Activated T-cell treated with anti-CD3 and anti-CD28 coated beads, Interleukin-2, amount 50 U/mL, for 24 hours (primary cell): Measurements from ENCODE around the gene LYZL1.
"Not testable (repeated sequence)": the region's sequence is repeated elsewhere in the genome, so short reads cannot be mapped to it uniquely, and the experiment has no call there.

Experiments
- DNase-seq: peaks from one replicate; pipeline ENCODE4 v3.0.0-alpha.2; 2020
- H3K27ac Mint-ChIP-seq: 2 replicates; pipeline ENCODE4 v1.8.0; 2020; ENCODE audit warnings: mild to moderate bottlenecking, mixed read lengths
- H3K27me3 Mint-ChIP-seq: 2 replicates; pipeline ENCODE4 v1.8.0; 2020; ENCODE audit warnings: mixed read lengths
- H3K36me3 Mint-ChIP-seq: 2 replicates; pipeline ENCODE4 v1.8.0; 2020; ENCODE audit warnings: low read depth, mixed read lengths
- H3K4me1 Mint-ChIP-seq: 2 replicates; pipeline ENCODE4 v1.8.0; 2020; ENCODE audit warnings: low read depth, mixed read lengths
- H3K4me3 Mint-ChIP-seq: 2 replicates; pipeline ENCODE4 v1.8.0; 2020; ENCODE audit warnings: mild to moderate bottlenecking, moderate library complexity, mixed read lengths
- H3K9me3 Mint-ChIP-seq: 2 replicates; pipeline ENCODE4 v1.8.0; 2020; ENCODE audit warnings: mixed read lengths

The LYZL1 gene

DNA sequence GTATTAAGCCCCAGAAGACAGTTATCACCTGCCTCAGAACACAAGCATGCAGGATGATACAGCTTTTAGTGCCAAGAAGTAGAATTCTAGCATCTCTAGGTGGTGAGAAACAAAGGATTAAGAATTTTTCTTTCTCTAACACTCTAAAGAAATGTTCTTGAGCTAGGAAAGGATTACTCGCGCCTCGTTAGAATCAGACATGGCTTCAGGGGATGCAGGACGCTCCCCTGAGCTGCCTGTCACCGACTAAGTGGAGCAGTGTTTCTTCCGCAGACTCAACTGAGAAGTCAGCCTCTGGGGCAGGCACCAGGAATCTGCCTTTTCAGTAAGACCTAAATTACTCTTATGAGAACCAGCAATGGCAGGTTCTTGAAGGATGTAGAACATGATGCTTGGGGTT lies at the start of gene LYZL1:
Gene LYZL1, plus strand, starts transcription at position 165 of the 400 bp plus-strand sequence. CDS start 2,798 bp downstream, outside the sequence.
- H3K27ac Mint-ChIP-seq, DNase-seq, H3K4me1 Mint-ChIP-seq, H3K9me3 Mint-ChIP-seq, H3K4me3 Mint-ChIP-seq, H3K36me3 Mint-ChIP-seq: not testable (repeated sequence)
- H3K27me3 Mint-ChIP-seq = peaks cover 37% of the 10 kb centered on the region

DNA sequence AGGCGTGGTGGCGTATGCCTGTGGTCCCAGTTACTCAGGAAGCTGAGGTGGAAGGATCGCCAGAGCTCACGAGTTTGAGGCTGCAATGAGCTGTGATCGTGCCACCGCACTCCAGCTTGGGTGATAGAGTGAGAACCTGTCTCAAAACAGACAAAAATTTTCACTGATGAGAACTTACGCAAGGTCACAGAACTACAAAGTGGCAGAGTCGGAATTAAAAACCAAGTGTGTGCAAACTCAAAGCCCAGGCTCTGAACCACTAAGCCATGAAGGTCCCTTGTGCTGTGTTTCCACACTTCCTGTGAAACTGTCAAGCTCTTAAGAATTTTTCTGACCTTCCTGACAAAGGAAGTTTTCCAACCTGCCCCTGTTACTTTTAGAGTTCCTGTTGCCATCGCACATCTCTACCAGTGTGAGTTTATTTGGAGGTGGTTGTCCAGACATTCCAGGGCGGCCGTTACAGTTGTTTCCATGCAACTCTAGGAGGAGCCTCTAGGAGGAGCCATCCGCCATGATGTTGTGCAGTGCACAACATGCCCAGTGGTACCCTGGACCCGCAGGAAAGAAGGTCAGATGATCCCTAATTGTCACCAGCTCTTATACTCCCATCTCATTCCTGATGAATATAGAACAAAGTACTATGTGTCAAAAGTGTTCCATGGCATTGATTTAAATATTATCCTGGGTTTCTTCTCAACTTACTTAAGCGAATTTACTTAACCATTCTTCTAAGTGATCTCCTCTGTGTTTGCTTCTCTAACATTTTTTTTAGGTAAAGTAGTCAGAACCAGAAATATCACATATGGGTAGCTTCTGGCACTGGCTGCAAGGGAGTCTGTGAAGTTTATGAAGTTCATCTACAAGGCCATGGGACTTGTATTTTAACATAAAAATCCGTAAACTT lies 49.0 kb upstream of the LYZL1 start:
- H3K27me3 Mint-ChIP-seq = peaks cover 14% of the 10 kb centered on the region
- no peaks in the 10 kb centered on the region for H3K4me1 Mint-ChIP-seq
- no peak for DNase-seq
- H3K27ac Mint-ChIP-seq = no peak overlapping the region
- H3K36me3 Mint-ChIP-seq = no peaks in the 10 kb centered on the region
- H3K4me3 Mint-ChIP-seq = no peak overlapping the region
- no peaks in the 10 kb centered on the region for H3K9me3 Mint-ChIP-seq

DNA sequence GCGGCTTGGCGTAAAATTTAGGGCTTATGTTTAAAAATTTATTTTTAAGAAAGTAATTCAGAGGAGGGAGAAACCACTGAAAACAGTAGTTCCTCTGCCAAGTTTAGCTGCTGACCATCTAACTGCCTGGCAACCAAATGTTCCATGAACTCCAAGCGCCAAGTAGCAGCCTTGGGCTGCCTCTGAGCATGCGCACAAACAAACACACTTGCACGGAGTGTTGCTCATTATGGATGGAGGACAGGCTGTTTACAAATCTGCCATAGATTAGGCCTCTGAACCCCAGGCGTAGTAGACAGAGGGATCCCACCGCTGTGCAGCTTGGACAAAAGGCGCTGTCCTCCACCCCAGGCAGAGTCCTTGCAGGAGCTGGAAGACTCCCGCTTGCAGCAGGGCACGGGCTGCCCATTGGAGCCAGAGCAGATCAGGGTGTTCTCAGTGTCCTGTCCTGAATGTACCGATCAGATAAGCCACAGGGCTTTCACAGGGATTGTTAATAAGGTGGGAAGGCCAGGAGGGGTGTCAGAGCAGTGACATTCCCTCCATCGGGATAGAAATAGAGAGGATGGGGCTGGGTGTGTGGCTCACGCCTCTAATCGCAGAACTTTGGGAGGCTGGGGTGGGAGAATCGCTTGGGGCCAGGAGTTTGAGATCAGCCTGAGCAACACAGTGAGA lies 47.7 kb upstream of the LYZL1 start:
- Mint-ChIP-seq H3K27ac (no peak overlapping the region), H3K9me3 (no peaks in the 10 kb centered on the region)

DNA sequence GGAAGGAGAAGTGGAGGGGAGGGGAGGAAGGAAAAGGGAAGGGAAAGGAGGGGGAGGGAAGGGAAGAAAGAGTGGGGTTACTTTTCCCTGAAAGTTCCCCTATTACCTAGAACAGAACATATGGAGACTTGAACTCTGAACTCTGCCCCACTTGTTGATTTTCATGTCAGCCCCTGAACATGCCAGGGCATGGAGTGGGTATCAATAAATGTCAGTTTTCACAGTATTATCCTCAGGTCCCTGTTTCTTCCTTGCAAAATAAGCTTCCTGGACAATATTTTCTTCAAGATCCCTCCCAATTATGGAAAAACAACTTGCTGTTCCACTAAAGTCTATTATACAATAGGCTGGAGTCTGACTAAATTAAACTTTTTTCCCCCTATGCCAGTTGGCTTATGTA lies 46.9 kb upstream of the LYZL1 start:
- Mint-ChIP-seq H3K27ac (no peak overlapping the region), H3K27me3 (peaks cover 21% of the 10 kb centered on the region), H3K9me3 (no peaks in the 10 kb centered on the region), H3K36me3 (no peaks in the 10 kb centered on the region), H3K4me3 (no peak overlapping the region), H3K4me1 (no peaks in the 10 kb centered on the region)
- DNase-seq = no peak

More for the DNA sequence above, 47.7 kb upstream of the LYZL1 start:
- Mint-ChIP-seq H3K4me1 (no peaks in the 10 kb centered on the region), H3K4me3 (no peak overlapping the region), H3K36me3 (no peaks in the 10 kb centered on the region), H3K27me3 (peaks cover 16% of the 10 kb centered on the region)
- DNase-seq = no peak

DNA sequence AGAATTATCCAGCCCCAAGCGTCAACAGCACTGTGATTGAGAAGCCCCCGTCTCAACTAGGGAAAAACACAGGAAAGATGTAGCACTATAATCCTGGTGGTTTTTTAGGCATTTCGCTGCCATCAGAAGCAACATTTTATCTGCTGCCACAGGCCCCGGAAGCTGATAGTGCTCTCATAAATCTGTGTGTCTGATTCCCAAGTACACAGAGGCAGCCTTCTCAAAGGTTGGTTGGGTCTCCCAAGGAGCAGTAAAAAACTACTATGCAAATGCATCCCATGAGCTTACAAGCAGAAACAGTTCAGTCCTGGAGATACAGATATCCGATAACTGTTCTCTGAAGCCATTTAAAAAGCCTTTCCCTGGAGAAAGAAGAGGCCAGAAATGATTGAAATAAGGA lies 45.8 kb upstream of the LYZL1 start:
- Mint-ChIP-seq H3K36me3 (no peaks in the 10 kb centered on the region), H3K4me1 (no peaks in the 10 kb centered on the region), H3K4me3 (no peak overlapping the region), H3K9me3 (no peaks in the 10 kb centered on the region), H3K27ac (no peak overlapping the region), H3K27me3 (peaks cover 22% of the 10 kb centered on the region)
- no peak for DNase-seq

DNA sequence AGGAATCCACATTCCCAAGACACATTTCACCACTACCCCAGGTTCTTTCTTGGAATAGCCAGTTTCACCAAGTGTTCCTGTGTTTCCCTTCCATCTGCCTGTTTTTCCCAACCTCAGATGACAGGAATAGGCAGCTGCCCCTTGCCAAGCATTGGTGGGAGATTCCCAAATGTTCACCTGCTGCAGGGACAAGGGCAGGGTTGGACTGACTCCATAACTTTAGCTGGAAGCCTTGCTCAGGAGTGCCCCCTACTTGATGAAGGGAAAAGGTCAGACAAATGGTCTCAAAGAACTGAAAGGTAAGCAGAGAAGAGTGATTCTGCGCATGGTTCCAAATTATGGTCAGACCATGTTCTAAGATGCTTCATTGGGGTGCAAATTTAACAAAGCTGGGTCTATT lies 45.1 kb upstream of the LYZL1 start:
- DNase-seq = no peak
- no peaks in the 10 kb centered on the region for H3K36me3 Mint-ChIP-seq

DNA sequence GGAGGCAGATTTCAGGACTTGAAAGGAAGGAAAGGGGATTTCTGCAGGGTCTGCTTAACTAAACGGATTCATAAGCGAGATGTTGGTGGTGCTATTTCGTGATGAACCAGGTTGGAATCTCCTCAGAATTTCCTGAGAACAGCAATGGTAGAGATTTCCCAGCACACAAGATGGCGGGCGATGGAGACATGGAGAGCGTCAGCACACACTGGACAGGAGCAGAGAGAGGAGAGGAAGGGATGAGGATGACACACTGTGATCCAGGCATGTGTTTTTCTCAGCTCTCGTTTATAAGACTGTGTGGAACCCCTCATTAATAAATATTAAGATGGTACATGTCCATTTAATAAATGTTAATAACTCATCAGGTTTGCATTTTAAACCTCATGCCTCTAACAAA lies 43.9 kb upstream of the LYZL1 start:
- peaks cover 27% of the 10 kb centered on the region for H3K27me3 Mint-ChIP-seq
- H3K36me3 Mint-ChIP-seq = no peaks in the 10 kb centered on the region
- no peak for DNase-seq
- no peak overlapping the region for H3K27ac Mint-ChIP-seq
- no peak overlapping the region for H3K4me3 Mint-ChIP-seq
- H3K4me1 Mint-ChIP-seq = no peaks in the 10 kb centered on the region
- no peaks in the 10 kb centered on the region for H3K9me3 Mint-ChIP-seq

More for the DNA sequence above, 45.1 kb upstream of the LYZL1 start:
- H3K27ac Mint-ChIP-seq = no peak overlapping the region
- no peaks in the 10 kb centered on the region for H3K9me3 Mint-ChIP-seq
- H3K27me3 Mint-ChIP-seq = peaks cover 22% of the 10 kb centered on the region
- no peaks in the 10 kb centered on the region for H3K4me1 Mint-ChIP-seq
- H3K4me3 Mint-ChIP-seq = no peak overlapping the region

DNA sequence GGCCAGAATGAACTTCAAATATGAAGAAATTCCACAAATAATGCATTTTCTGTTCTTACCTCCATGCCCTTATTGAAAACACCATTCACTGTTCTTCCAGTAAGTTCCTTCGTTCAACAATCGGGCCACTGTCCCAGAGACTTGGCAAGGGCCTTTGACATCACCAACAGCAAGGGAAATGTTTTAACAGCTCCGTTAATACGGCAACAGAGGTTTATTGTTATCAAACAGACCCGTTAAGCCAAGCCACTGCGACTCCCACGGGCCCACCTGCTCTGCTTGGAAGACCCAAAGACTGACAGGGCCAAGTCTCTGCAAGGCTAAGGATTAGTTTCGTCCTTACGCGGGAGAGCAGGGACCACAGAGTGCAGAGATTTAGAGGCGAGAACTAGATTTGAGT lies 43.4 kb upstream of the LYZL1 start:
- no peak for DNase-seq
- H3K9me3 Mint-ChIP-seq = no peaks in the 10 kb centered on the region

DNA sequence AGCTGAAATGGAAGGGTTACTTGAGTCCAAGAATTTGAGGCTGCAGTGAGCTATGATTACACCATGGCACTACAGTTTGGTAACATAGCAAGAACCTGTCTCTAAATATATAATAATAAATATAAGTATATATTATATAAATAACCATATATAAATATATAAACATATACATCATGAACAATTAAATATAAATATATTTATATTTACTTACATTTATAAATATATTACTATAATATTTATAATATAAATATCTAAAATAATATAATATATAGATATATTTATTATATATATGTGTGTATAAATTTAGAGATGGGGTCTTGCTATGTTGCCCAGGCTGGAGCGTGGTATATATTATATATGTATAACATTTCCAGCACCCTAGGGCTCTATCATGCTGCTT lies 42.4 kb upstream of the LYZL1 start:
- H3K9me3 Mint-ChIP-seq = no peaks in the 10 kb centered on the region
- H3K27ac Mint-ChIP-seq = no peak overlapping the region
- H3K36me3 Mint-ChIP-seq = no peaks in the 10 kb centered on the region
- no peak for DNase-seq
- H3K27me3 Mint-ChIP-seq = peaks cover 30% of the 10 kb centered on the region
- no peaks in the 10 kb centered on the region for H3K4me1 Mint-ChIP-seq
- H3K4me3 Mint-ChIP-seq = no peak overlapping the region

More for the DNA sequence above, 43.4 kb upstream of the LYZL1 start:
- H3K4me3 Mint-ChIP-seq = no peak overlapping the region
- H3K27me3 Mint-ChIP-seq = peaks cover 27% of the 10 kb centered on the region
- no peaks in the 10 kb centered on the region for H3K36me3 Mint-ChIP-seq
- no peaks in the 10 kb centered on the region for H3K4me1 Mint-ChIP-seq
- H3K27ac Mint-ChIP-seq = no peak overlapping the region

DNA sequence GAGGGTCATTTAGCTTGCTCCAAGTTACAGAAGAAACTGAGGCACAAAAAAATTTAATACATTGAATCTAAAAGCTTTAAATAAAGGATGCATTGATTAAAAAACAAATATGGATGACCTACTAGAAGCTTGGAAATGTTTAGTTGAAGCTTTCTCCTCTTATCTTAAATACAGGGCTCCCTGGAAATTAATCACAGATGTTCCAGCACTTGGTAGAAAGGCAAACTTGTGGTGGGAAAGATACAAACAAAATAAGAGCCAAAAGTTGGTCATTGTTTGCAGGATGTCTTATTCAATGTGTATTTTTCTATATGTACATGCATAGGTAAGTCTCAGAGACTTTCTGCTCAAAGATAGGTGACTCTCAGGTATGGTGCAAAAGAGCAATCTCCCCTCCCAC lies 40.7 kb upstream of the LYZL1 start:
- Mint-ChIP-seq H3K27ac (no peak overlapping the region), H3K4me1 (no peaks in the 10 kb centered on the region), H3K27me3 (peaks cover 39% of the 10 kb centered on the region), H3K36me3 (no peaks in the 10 kb centered on the region), H3K4me3 (no peak overlapping the region), H3K9me3 (no peaks in the 10 kb centered on the region)
- DNase-seq = no peak

DNA sequence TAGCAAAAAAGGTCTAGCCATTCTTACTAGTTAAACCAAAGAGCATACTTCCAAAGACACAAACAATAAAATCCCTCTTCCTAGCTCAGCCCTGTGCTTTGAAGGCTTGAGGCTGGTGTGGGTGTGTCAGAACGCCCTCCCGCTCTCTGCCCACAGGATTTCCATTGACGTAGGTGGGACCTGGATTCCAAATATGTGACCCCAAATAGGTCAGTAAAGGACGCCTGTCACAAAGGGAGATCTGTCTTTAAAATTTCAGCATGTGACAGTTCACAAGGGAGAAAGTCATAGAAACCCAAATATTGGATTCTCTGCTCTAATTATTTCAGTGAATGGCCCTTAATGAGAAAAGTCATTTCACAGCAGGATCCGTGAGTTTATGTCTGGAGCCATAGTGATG lies 39.9 kb upstream of the LYZL1 start:
- Mint-ChIP-seq H3K4me3 (no peak overlapping the region), H3K27me3 (peaks cover 40% of the 10 kb centered on the region), H3K9me3 (no peaks in the 10 kb centered on the region), H3K27ac (no peak overlapping the region), H3K36me3 (no peaks in the 10 kb centered on the region), H3K4me1 (no peaks in the 10 kb centered on the region)
- no peak for DNase-seq

DNA sequence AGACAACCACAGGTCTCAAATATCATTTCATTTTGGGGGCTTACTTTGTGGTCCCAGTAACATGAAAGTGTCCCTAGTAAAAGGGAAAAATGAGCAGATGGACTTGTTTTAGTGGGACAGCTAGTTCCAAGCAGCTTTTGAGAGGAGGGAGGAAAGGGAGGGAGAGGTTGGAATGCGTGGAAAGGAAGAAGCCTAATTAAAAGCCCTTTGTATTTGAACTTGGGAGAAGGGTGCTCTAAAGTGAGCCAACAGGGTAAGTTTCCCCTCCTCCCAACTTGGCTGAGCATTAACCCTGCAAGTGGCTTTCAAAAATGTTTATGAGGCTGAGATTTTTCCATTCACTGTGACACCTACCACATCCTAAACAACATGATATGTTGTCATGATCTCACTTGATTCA lies 38.8 kb upstream of the LYZL1 start:
- Mint-ChIP-seq H3K4me1 (no peaks in the 10 kb centered on the region), H3K4me3 (no peak overlapping the region), H3K36me3 (no peaks in the 10 kb centered on the region), H3K27ac (no peak overlapping the region), H3K9me3 (no peaks in the 10 kb centered on the region), H3K27me3 (peaks cover 41% of the 10 kb centered on the region)
- no peak for DNase-seq

DNA sequence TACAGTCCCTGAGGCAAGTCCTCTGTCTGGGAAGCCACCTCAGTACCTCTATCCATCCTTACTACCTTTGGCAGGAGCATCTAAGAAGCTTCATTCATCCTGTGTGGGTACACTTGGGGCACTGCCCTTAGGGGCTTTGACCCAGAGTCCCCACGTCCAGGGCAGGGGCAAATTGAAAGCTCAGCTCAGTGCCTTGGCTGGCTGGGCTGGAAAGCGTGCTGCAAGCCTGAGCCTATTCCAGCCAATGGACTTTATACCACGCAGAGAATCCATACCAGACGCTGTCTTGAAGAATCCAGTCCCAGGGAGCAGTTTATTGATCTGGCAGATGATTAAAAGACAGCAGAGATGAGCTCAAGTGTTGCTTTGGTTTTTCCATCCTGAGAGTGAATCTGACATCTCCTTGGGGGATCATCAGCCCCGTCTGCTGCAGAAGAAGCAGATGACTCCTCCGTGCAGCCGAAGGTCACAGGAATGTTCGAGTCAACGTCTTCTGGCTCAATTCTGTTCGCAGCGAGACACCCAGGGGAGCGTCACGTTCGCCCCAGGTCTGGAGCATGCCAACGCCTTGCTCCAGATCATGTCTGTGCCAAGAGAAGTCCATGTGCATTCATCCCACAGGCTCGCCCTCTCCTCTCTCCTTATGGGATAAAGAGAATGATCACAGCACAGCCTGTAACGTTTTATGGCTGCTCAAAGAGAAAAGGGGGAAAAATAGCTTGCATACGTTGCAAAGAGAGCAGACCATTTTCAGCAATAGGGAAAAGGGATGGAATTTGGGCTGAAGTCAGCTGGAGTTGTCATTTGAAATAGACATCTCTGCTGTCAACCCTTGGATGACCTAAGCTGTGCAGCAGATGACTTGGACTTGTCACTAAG lies 35.8 kb upstream of the LYZL1 start:
- Mint-ChIP-seq H3K27ac (no peak overlapping the region), H3K4me1 (no peaks in the 10 kb centered on the region), H3K36me3 (no peaks in the 10 kb centered on the region), H3K27me3 (peaks cover 47% of the 10 kb centered on the region), H3K9me3 (no peaks in the 10 kb centered on the region), H3K4me3 (no peak overlapping the region)
- no peak for DNase-seq

DNA sequence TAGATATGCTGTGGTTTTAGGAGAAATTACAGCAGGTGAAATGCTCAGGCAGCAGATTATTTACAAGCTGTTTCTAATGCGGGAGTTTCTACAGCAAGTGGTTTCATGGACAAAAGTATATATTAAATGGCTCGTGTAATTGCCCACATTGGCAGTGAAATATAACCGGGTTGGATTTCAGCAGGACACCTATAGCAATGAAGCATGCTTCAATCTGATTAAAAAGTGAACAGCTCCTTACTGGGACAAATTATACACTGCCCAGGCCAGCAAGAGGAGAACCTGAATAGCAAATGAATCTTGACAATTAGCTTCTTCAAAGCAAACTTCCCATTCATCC lies 35.2 kb upstream of the LYZL1 start:
- no peak for DNase-seq
- H3K4me1 Mint-ChIP-seq = no peaks in the 10 kb centered on the region
- H3K36me3 Mint-ChIP-seq = no peaks in the 10 kb centered on the region
- peaks cover 47% of the 10 kb centered on the region for H3K27me3 Mint-ChIP-seq
- no peak overlapping the region for H3K27ac Mint-ChIP-seq
- no peaks in the 10 kb centered on the region for H3K9me3 Mint-ChIP-seq
- H3K4me3 Mint-ChIP-seq = no peak overlapping the region
